ENCODE data around the gene PREX1.

The PREX1 gene

DNA sequence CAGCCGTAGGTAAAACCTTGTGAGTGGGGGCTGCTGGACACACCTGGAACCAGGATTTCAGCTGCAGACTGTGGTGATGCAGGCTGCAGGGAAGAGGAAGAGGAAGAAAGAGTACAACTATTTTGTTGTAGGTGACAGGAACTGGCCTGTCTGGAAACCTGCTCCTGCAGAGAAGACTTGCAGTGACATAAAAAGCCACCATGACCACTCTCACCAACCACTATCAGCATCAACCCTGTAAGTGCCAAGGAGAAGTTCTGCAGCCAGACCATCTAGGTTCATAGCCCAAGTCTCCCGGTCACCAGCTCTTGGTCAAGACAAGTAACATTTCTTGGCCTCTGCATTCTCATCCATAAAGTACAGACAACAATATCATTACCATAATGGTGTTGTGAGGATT lies 91.2 kb downstream of the PREX1 start:
- H3K27ac ChIP-seq (replicated peaks): 0 out of 2 replicates have a peak overlapping the region, but pooled peaks have one; percentile 2
- H3K4me3 ChIP-seq (replicated peaks; ENCODE audit: insufficient read depth, low read length): no peak overlapping the region
- TF ChIP-seq GABPA (IDR thresholded peaks at IDR 0.05; ENCODE audit: low read depth) (no peak), SPI1 (IDR thresholded peaks at IDR 0.05; ENCODE audit: borderline replicate concordance, low read depth) (peak; percentile 47; the same call in 1 of the 2 replicates), POLR2AphosphoS5 (IDR thresholded peaks at IDR 0.05; ENCODE audit: low read depth) (no peak)
- DNase-seq (ENCODE audit: low read depth in 1 of 2, low spot score in 1 of 2): peak in 1 of 2 experiments; percentile 64
- no peaks in the 10 kb centered on the region for H3K27me3 ChIP-seq (ENCODE audit: insufficient read depth, poor library complexity, severe bottlenecking)

DNA sequence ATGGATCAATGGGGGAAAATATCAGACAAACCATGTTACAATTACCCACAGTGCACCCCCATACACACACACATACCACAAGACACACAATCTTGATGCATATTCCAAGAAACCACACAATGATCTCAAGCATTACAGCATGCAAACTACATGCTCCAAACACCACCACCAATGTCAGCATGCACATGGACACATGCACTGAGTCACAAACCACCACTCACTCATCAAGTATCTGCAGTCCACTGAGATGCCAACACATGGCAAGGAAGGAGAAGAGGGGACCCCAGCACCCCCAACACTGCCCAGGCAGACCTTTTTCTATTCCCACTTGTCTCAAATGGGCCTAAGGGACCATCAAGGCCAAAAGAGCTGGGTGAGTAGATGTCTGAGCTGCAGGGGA lies 91.6 kb downstream of the PREX1 start:
- Histone ChIP-seq H3K27ac (replicated peaks) (0 out of 2 replicates have a peak overlapping the region, but pooled peaks have one; percentile 2), H3K27me3 (ENCODE audit: insufficient read depth, poor library complexity, severe bottlenecking) (no peaks in the 10 kb centered on the region), H3K4me3 (replicated peaks; ENCODE audit: insufficient read depth, low read length) (no peak overlapping the region)
- DNase-seq (ENCODE audit: low read depth in 1 of 2, low spot score in 1 of 2): no peak
- TF ChIP-seq GABPA (IDR thresholded peaks at IDR 0.05; ENCODE audit: low read depth) (no peak), SPI1 (IDR thresholded peaks at IDR 0.05; ENCODE audit: borderline replicate concordance, low read depth) (no peak), POLR2AphosphoS5 (IDR thresholded peaks at IDR 0.05; ENCODE audit: low read depth) (no peak)
- TF ChIP-seq, protein P1, sequence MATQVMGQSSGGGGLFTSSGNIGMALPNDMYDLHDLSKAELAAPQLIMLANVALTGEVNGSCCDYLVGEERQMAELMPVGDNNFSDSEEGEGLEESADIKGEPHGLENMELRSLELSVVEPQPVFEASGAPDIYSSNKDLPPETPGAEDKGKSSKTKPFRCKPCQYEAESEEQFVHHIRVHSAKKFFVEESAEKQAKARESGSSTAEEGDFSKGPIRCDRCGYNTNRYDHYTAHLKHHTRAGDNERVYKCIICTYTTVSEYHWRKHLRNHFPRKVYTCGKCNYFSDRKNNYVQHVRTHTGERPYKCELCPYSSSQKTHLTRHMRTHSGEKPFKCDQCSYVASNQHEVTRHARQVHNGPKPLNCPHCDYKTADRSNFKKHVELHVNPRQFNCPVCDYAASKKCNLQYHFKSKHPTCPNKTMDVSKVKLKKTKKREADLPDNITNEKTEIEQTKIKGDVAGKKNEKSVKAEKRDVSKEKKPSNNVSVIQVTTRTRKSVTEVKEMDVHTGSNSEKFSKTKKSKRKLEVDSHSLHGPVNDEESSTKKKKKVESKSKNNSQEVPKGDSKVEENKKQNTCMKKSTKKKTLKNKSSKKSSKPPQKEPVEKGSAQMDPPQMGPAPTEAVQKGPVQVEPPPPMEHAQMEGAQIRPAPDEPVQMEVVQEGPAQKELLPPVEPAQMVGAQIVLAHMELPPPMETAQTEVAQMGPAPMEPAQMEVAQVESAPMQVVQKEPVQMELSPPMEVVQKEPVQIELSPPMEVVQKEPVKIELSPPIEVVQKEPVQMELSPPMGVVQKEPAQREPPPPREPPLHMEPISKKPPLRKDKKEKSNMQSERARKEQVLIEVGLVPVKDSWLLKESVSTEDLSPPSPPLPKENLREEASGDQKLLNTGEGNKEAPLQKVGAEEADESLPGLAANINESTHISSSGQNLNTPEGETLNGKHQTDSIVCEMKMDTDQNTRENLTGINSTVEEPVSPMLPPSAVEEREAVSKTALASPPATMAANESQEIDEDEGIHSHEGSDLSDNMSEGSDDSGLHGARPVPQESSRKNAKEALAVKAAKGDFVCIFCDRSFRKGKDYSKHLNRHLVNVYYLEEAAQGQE (IDR thresholded peaks at IDR 0.05; ENCODE audit: insufficient replicate concordance, low read depth): no peak
- TF ChIP-seq, protein P2, sequence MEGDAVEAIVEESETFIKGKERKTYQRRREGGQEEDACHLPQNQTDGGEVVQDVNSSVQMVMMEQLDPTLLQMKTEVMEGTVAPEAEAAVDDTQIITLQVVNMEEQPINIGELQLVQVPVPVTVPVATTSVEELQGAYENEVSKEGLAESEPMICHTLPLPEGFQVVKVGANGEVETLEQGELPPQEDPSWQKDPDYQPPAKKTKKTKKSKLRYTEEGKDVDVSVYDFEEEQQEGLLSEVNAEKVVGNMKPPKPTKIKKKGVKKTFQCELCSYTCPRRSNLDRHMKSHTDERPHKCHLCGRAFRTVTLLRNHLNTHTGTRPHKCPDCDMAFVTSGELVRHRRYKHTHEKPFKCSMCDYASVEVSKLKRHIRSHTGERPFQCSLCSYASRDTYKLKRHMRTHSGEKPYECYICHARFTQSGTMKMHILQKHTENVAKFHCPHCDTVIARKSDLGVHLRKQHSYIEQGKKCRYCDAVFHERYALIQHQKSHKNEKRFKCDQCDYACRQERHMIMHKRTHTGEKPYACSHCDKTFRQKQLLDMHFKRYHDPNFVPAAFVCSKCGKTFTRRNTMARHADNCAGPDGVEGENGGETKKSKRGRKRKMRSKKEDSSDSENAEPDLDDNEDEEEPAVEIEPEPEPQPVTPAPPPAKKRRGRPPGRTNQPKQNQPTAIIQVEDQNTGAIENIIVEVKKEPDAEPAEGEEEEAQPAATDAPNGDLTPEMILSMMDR (IDR thresholded peaks at IDR 0.05; ENCODE audit: insufficient read depth, low read length): no peak

DNA sequence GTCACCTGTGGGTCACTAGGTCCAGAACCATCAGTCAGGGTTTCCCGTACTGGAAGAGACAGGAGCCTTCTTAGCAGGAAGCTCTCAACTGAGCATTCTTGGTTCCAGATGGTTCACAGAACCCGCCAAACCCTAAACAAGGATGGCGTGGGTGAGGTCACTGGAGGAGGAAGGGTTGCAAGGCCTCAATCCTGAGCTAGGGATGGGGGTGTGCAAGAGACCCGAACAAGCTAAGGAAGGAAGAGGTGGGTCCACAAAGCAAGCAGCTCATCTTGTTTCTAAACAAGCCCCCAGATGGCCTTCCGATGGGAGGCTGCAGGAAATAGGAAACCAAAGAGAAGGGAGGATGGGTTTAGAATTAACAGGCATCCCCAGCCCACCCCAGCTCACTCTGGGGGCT lies 92.7 kb downstream of the PREX1 start:
- no peaks in the 10 kb centered on the region for H3K27me3 ChIP-seq (ENCODE audit: insufficient read depth, poor library complexity, severe bottlenecking)
- TF ChIP-seq, protein P2 (IDR thresholded peaks at IDR 0.05; ENCODE audit: insufficient read depth, low read length): no peak
- TF ChIP-seq SPI1 (IDR thresholded peaks at IDR 0.05; ENCODE audit: borderline replicate concordance, low read depth) (no peak), POLR2AphosphoS5 (IDR thresholded peaks at IDR 0.05; ENCODE audit: low read depth) (no peak), GABPA (IDR thresholded peaks at IDR 0.05; ENCODE audit: low read depth) (no peak)
- TF ChIP-seq, protein P1 (IDR thresholded peaks at IDR 0.05; ENCODE audit: insufficient replicate concordance, low read depth): no peak
- no peak for DNase-seq (ENCODE audit: low read depth in 1 of 2, low spot score in 1 of 2)
- H3K4me3 ChIP-seq (replicated peaks; ENCODE audit: insufficient read depth, low read length): no peak overlapping the region
- H3K27ac ChIP-seq (replicated peaks): no peak overlapping the region

DNA sequence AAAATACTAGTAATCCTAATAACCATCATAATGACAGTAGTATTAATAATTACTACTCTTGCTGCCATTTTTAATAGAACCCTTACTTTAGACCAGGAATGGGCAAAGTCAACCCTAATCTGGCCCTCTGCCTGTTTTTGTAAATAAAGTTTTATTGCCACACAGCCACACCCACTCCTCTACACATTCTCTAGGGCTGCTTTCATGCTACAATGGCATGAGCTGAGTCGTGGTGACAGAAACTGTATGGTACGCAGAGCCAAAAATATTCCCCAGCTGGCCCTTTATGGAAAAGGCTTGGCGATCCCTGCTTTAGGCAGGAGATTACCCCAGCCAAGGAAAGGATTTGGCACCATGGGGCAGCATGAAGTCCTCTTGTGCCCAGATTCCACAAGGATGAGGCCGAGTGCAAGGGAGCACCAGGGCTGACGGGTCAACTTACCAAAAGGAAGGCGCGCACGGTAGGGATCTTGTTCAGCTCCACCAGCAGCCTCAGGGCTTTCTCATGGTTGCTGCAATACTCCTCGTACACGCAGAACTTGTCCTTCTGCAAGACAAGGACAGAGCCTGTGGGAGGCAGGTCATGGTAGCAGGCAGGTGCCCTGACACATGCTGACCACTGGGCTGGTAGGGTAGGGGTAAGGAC lies 93.6 kb downstream of the PREX1 start:
- Histone ChIP-seq H3K4me3 (replicated peaks; ENCODE audit: insufficient read depth, low read length) (no peak overlapping the region), H3K27me3 (ENCODE audit: insufficient read depth, poor library complexity, severe bottlenecking) (no peaks in the 10 kb centered on the region), H3K27ac (replicated peaks) (no peak overlapping the region)
- TF ChIP-seq SPI1 (IDR thresholded peaks at IDR 0.05; ENCODE audit: borderline replicate concordance, low read depth) (no peak), POLR2AphosphoS5 (IDR thresholded peaks at IDR 0.05; ENCODE audit: low read depth) (no peak), GABPA (IDR thresholded peaks at IDR 0.05; ENCODE audit: low read depth) (no peak)
- TF ChIP-seq, protein P1 (IDR thresholded peaks at IDR 0.05; ENCODE audit: insufficient replicate concordance, low read depth): no peak
- TF ChIP-seq, protein P2 (IDR thresholded peaks at IDR 0.05; ENCODE audit: insufficient read depth, low read length): no peak
- DNase-seq (ENCODE audit: low read depth in 1 of 2, low spot score in 1 of 2): no peak

All from HL-60 (cell line).